ENCODE results near the gene ARHGAP28.

ARHGAP28 gene

DNA sequence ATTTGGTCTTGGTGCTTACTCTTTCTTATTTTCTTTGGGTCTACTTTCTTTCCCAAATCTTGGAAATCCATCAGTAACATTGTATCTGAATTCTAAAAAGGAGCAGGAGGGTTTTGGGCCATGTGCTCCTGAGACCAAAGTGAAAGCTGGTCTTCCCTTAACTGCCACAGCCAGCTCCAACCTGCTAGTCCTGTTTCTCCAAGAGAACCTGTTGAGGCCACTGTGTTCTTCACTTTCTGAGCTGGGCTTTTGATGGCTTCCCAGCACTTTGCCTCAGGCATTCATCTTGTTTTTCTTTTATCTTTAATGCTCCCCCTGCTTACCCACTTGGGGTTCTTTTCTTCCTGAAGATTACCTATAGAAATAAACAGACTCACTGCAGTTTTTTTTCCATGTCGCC lies 53.3 kb downstream of the ARHGAP28 start:
- TF ChIP-seq CTCF (IDR thresholded peaks at IDR 0.05; ENCODE audit: control insufficient read depth, insufficient read depth, low read depth, low read length, missing control alignments): no peak

GRCh38 chr18:6784046-6784445 lies 54.5 kb downstream of the ARHGAP28 start:
- TF ChIP-seq CTCF (IDR thresholded peaks at IDR 0.05; ENCODE audit: control insufficient read depth, insufficient read depth, low read depth, low read length, missing control alignments): no peak
- H3K4me3 ChIP-seq (ENCODE audit: control insufficient read depth, low read depth, low read length): no peak overlapping the region
- DNase-seq (ENCODE audit: low read depth): no peak

More for the DNA sequence above, 53.3 kb downstream of the ARHGAP28 start:
- no peak overlapping the region for H3K4me3 ChIP-seq (ENCODE audit: control insufficient read depth, low read depth, low read length)
- DNase-seq (ENCODE audit: low read depth): no peak

DNA sequence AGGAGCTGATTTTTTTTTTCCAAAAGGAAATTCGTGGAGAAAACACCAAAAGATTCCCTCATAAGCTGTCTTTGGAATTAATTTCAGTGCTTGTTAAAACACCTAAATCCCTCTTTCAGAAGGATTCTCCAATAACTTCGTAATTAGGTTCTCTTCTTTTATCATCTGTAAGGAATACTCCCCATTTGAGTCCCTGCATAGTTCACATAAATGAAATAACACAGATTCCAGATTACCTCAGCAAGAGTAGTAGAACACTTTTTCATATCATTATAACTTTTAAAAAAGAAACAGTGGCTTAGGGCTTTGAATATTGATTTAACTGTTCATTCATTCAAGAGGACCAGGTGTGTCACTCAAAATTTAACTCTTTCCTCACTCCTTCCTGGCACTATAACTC lies 55.5 kb downstream of the ARHGAP28 start:
- DNase-seq (ENCODE audit: low read depth): no peak
- no peak for TF ChIP-seq CTCF (IDR thresholded peaks at IDR 0.05; ENCODE audit: control insufficient read depth, insufficient read depth, low read depth, low read length, missing control alignments)
- H3K4me3 ChIP-seq (ENCODE audit: control insufficient read depth, low read depth, low read length): no peak overlapping the region

DNA sequence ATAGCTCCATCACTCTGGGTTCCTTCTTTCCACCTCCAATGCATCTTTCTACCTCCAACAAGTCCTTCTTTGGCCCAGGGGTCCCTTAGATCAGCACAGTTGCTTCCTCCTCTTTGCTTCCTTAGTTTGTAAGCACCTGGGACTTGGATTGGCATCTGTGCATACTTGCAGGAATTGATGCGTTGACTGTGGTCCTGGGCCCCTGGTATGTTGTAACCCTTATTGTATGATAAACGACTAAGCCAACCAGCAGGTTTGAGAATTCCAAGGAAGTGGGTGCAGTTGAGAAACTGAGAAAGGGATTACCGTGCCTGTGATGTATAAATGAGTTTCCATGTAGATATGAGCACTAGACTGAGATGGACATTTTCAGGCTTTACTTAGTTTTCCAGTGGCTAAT lies 55.9 kb downstream of the ARHGAP28 start:
- H3K4me3 ChIP-seq (ENCODE audit: control insufficient read depth, low read depth, low read length): no peak overlapping the region
- DNase-seq (ENCODE audit: low read depth): no peak
- no peak for TF ChIP-seq CTCF (IDR thresholded peaks at IDR 0.05; ENCODE audit: control insufficient read depth, insufficient read depth, low read depth, low read length, missing control alignments)

DNA sequence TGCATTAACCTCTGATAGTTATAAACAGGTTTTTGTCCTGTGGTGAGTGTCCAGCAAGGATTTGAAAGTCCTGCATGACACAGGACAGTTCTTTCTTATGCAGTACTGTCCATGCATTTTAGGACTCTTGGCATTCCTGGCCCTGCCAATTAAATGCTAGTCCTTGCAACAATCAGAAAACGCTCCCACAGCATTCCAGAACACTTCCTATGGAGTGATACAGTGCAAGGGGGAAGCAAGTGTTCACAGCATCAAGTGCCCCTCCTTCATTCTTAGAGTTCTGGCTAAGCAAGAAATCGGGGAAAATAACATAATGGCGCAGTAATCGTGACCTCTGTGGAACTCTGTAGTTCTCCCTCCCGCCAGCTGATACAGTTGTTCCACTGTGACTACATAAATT lies 62.9 kb downstream of the ARHGAP28 start:
- no peak for DNase-seq (ENCODE audit: low read depth)
- no peak overlapping the region for H3K4me3 ChIP-seq (ENCODE audit: control insufficient read depth, low read depth, low read length)
- no peak for TF ChIP-seq CTCF (IDR thresholded peaks at IDR 0.05; ENCODE audit: control insufficient read depth, insufficient read depth, low read depth, low read length, missing control alignments)

DNA sequence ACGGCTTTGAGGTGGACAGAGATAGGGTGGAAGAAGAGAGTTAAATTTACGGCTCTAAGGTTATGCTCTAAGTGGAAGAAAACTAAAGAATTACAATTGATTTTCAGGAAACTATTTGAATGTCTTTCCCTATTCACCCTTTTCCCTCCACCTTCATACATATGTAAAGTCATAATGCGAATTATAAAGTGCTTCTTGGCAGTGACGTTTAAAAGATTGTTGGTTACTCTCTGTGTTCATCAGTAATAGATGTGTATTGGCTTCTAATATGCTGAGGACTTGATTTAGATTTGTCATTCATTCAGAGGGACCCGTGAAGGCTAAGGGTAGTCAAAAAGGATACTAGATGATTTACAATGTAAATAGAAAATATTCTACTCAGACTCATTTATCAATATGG lies 63.9 kb downstream of the ARHGAP28 start:
- DNase-seq (ENCODE audit: low read depth): no peak
- no peak for TF ChIP-seq CTCF (IDR thresholded peaks at IDR 0.05; ENCODE audit: control insufficient read depth, insufficient read depth, low read depth, low read length, missing control alignments)

DNA sequence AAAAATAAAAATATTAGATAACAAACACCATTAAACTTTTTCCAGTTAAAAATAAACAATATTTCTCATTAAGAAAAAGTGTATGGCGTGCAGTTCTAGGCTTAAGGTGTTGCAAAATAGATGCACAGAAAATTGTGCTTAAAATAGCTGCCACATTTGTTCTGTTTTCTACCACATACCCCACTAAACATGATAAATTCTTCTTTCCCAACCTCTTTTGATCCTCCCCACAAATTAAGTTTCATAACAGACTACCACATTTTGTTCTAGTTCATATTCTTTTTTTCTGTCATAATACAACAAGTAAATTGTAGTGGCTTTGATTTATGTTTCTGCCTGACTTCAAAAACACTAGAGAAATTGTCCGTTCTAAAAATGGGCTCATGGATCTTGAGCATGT lies 64.5 kb downstream of the ARHGAP28 start:
- no peak for TF ChIP-seq CTCF (IDR thresholded peaks at IDR 0.05; ENCODE audit: control insufficient read depth, insufficient read depth, low read depth, low read length, missing control alignments)
- DNase-seq (ENCODE audit: low read depth): no peak
- H3K4me3 ChIP-seq (ENCODE audit: control insufficient read depth, low read depth, low read length): no peak overlapping the region

More for the DNA sequence above, 63.9 kb downstream of the ARHGAP28 start:
- H3K4me3 ChIP-seq (ENCODE audit: control insufficient read depth, low read depth, low read length): no peak overlapping the region
